Hematopoietic multipotent progenitor cell treated with erythropoietin and hydrocortisone succinate and interleukin-3 and kit ligand, for 8 days (in vitro differentiated cells): ENCODE measurements around the gene GRHL1.
"Not testable (repeated sequence)": the region's sequence is repeated elsewhere in the genome, so short reads cannot be mapped to it uniquely, and the experiment has no call there.

ENCODE experiments used
- DNase-seq: peaks from one replicate; pipeline ENCODE4 v3.0.0-alpha.2; 2015

GRHL1 gene

GRCh38 chr2:9951522-9952285 lies at the start of gene GRHL1:
Gene GRHL1 (plus strand): TSS chr2:9951693. CDS start chr2:9951834, 141 bp downstream.
- peak; percentile 90 for DNase-seq

- no peak for DNase-seq
Observed at GRCh38 chr2:9905413-9905812, 46.1 kb upstream of the GRHL1 start.

GRCh38 chr2:9907402-9907801 lies 44.1 kb upstream of the GRHL1 start:
- no peak for DNase-seq

- no peak for DNase-seq
Observed at GRCh38 chr2:9908639-9909038, 42.9 kb upstream of the GRHL1 start.

GRCh38 chr2:9909106-9909505 lies 42.4 kb upstream of the GRHL1 start:
- DNase-seq: peak; percentile 37

GRCh38 chr2:9910699-9911098 lies 40.8 kb upstream of the GRHL1 start:
- DNase-seq: no peak

GRCh38 chr2:9912468-9912867 lies 39.0 kb upstream of the GRHL1 start:
- DNase-seq: no peak

- DNase-seq: no peak
Observed at GRCh38 chr2:9914384-9915065, 37.0 kb upstream of the GRHL1 start.

GRCh38 chr2:9918275-9918674 lies 33.2 kb upstream of the GRHL1 start:
- no peak for DNase-seq

GRCh38 chr2:9919512-9919911 lies 32.0 kb upstream of the GRHL1 start:
- DNase-seq: no peak

GRCh38 chr2:9927020-9927419 lies 24.5 kb upstream of the GRHL1 start:
- not testable (repeated sequence) for DNase-seq

GRCh38 chr2:9937258-9937657 lies 14.2 kb upstream of the GRHL1 start:
- no peak for DNase-seq

- no peak for DNase-seq
Observed at GRCh38 chr2:9937968-9938367, 13.5 kb upstream of the GRHL1 start.

GRCh38 chr2:9939587-9940485 lies 11.7 kb upstream of the GRHL1 start:
- DNase-seq: peak; percentile 23

GRCh38 chr2:9941196-9941995 lies 10.1 kb upstream of the GRHL1 start:
- DNase-seq: no peak

GRCh38 chr2:9941996-9942390 lies 9.5 kb upstream of the GRHL1 start:
- no peak for DNase-seq

- peak; percentile 45 for DNase-seq
Observed at GRCh38 chr2:9944330-9944758, 7.1 kb upstream of the GRHL1 start.

GRCh38 chr2:9945596-9945995 lies 5.9 kb upstream of the GRHL1 start:
- no peak for DNase-seq

GRCh38 chr2:9946076-9946475 lies 5.4 kb upstream of the GRHL1 start:
- no peak for DNase-seq

GRCh38 chr2:9946818-9947217 lies 4.7 kb upstream of the GRHL1 start:
- no peak for DNase-seq

GRCh38 chr2:9948721-9949120 lies 2.8 kb upstream of the GRHL1 start:
- DNase-seq: no peak

- DNase-seq: no peak
Observed at GRCh38 chr2:9949239-9949991, 2.1 kb upstream of the GRHL1 start.
